ENCODE data around the gene GCK.

Gene GCK

GRCh38 chr7:44227911-44228310 is 38.7 kb upstream of the GCK start:
- no peaks in the 10 kb centered on the region for H3F3A ChIP-seq (ENCODE audit: insufficient read depth)
- H3K9me3 ChIP-seq (ENCODE audit: insufficient read depth, low read length) = no peaks in the 10 kb centered on the region
- no peaks in the 10 kb centered on the region for H3K27me3 ChIP-seq (ENCODE audit: low read length)
- H3K27ac ChIP-seq (ENCODE audit: low read depth, low read length) = no peak overlapping the region
- no peaks in the 10 kb centered on the region for H3K9me2 ChIP-seq (replicated peaks; ENCODE audit: insufficient read depth, low read length)
- H3K9ac ChIP-seq (ENCODE audit: low read length) = no peak overlapping the region
- H3K4me3 ChIP-seq (ENCODE audit: insufficient read depth, low read length, poor library complexity, severe bottlenecking) = no peak overlapping the region
- no peaks in the 10 kb centered on the region for H3K79me2 ChIP-seq (ENCODE audit: insufficient read depth, low read length)
- H2AFZ ChIP-seq (ENCODE audit: low read depth, low read length, severe bottlenecking) = no peak overlapping the region
- no peaks in the 10 kb centered on the region for H3K36me3 ChIP-seq (ENCODE audit: low read length)
- TF ChIP-seq EZH2phosphoT487 (conservative IDR thresholded peaks at IDR 0.05; ENCODE audit: low read length) = no peak
- TF ChIP-seq CTCF (IDR thresholded peaks at IDR 0.05; ENCODE audit: insufficient read depth, low read length, poor library complexity, severe bottlenecking) = no peak
- no peak overlapping the region for H3K4me2 ChIP-seq (ENCODE audit: low read depth, low read length, poor library complexity, severe bottlenecking)
- H4K20me1 ChIP-seq (ENCODE audit: low read depth, low read length) = no peaks in the 10 kb centered on the region

- H3K4me2 ChIP-seq (ENCODE audit: low read depth, low read length, poor library complexity, severe bottlenecking) = no peak overlapping the region
- no peaks in the 10 kb centered on the region for H3K9me3 ChIP-seq (ENCODE audit: insufficient read depth, low read length)
- no peaks in the 10 kb centered on the region for H3K36me3 ChIP-seq (ENCODE audit: low read length)
- H3K79me2 ChIP-seq (ENCODE audit: insufficient read depth, low read length) = no peaks in the 10 kb centered on the region
- H2AFZ ChIP-seq (ENCODE audit: low read depth, low read length, severe bottlenecking) = no peak overlapping the region
- H3F3A ChIP-seq (ENCODE audit: insufficient read depth) = no peaks in the 10 kb centered on the region
- no peaks in the 10 kb centered on the region for H4K20me1 ChIP-seq (ENCODE audit: low read depth, low read length)
- TF ChIP-seq EZH2phosphoT487 (conservative IDR thresholded peaks at IDR 0.05; ENCODE audit: low read length) = no peak
- TF ChIP-seq CTCF (IDR thresholded peaks at IDR 0.05; ENCODE audit: insufficient read depth, low read length, poor library complexity, severe bottlenecking) = no peak
- H3K27ac ChIP-seq (ENCODE audit: low read depth, low read length) = no peak overlapping the region
- no peak overlapping the region for H3K9ac ChIP-seq (ENCODE audit: low read length)
- H3K4me3 ChIP-seq (ENCODE audit: insufficient read depth, low read length, poor library complexity, severe bottlenecking) = no peak overlapping the region
- H3K9me2 ChIP-seq (replicated peaks; ENCODE audit: insufficient read depth, low read length) = no peaks in the 10 kb centered on the region
- H3K27me3 ChIP-seq (ENCODE audit: low read length) = no peaks in the 10 kb centered on the region
Measured at GRCh38 chr7:44226396-44226753, 37.1 kb upstream of the GCK start.

GRCh38 chr7:44225566-44226395 is 36.5 kb upstream of the GCK start:
- no peak overlapping the region for H3K27ac ChIP-seq (ENCODE audit: low read depth, low read length)

More at GRCh38 chr7:44225566-44226395, 36.5 kb upstream of the GCK start:
- H2AFZ ChIP-seq (ENCODE audit: low read depth, low read length, severe bottlenecking) = no peak overlapping the region
- no peak overlapping the region for H3K4me2 ChIP-seq (ENCODE audit: low read depth, low read length, poor library complexity, severe bottlenecking)
- no peaks in the 10 kb centered on the region for H4K20me1 ChIP-seq (ENCODE audit: low read depth, low read length)
- no peaks in the 10 kb centered on the region for H3K36me3 ChIP-seq (ENCODE audit: low read length)
- H3K79me2 ChIP-seq (ENCODE audit: insufficient read depth, low read length) = no peaks in the 10 kb centered on the region
- no peaks in the 10 kb centered on the region for H3F3A ChIP-seq (ENCODE audit: insufficient read depth)
- no peak overlapping the region for H3K4me3 ChIP-seq (ENCODE audit: insufficient read depth, low read length, poor library complexity, severe bottlenecking)
- H3K9me3 ChIP-seq (ENCODE audit: insufficient read depth, low read length) = no peaks in the 10 kb centered on the region
- H3K9me2 ChIP-seq (replicated peaks; ENCODE audit: insufficient read depth, low read length) = no peaks in the 10 kb centered on the region
- TF ChIP-seq EZH2phosphoT487 (conservative IDR thresholded peaks at IDR 0.05; ENCODE audit: low read length) (no peak), CTCF (IDR thresholded peaks at IDR 0.05; ENCODE audit: insufficient read depth, low read length, poor library complexity, severe bottlenecking) (no peak)
- H3K9ac ChIP-seq (ENCODE audit: low read length) = no peak overlapping the region
- no peaks in the 10 kb centered on the region for H3K27me3 ChIP-seq (ENCODE audit: low read length)
